PC-9 (cell line): Measurements from ENCODE around the gene RGS11. TPM values are rescaled to one million over a fixed set of nuclear protein-coding genes. Genes with fewer than 3 reads are reported as not detected.

Source experiments
- BruUV-seq: library from RNA; stranded (reverse); fragments of 400-500 nt; replicated peaks from 2 replicates; lab custom pipeline; 2021; lab: Mats Ljungman, UMichigan
- CTCF ChIA-PET: fragments of 300-600 bp; sonication (Branson Sonifier 250); formaldehyde crosslinking; loops from one replicate; lab custom pipeline; 2022; ENCODE audit warnings: antibody characterized with exemption; lab: Charles Lee
- POLR2A ChIA-PET: fragments of 300-600 bp; sonication (Branson Sonifier 250); formaldehyde crosslinking; loops from one replicate; lab custom pipeline; 2022; ENCODE audit warnings: antibody characterized with exemption; ENCODE audit not compliant: unreplicated experiment; lab: Charles Lee
- DNase-seq, 2 experiments: peaks; one replicate each; pipeline versions ENCODE4 v3.0.0 to v3.0.0-alpha.2; 2015 to 2022; ENCODE audit warnings: mixed read lengths in 1 of 2
- H2AFZ ChIP-seq: fragments of 200-600 bp; sonication (generic); 2 replicates; pipeline ENCODE4 v1.8.1; 2017; ENCODE audit warnings: antibody characterized with exemption
- H3F3A ChIP-seq: fragments of 200-600 bp; sonication (generic); 2 replicates; pipeline ENCODE4 v1.8.1; 2017; ENCODE audit warnings: antibody characterized with exemption, mild to moderate bottlenecking, low read depth; ENCODE audit not compliant: insufficient read depth
- H3K27ac ChIP-seq: fragments of 200-600 bp; sonication (generic); 2 replicates; pipeline ENCODE4 v1.6.1; 2016; ENCODE audit warnings: mixed run types
- H3K27me3 ChIP-seq: fragments of 200-600 bp; sonication (generic); 2 replicates; pipeline ENCODE4 v1.6.1; 2016; ENCODE audit warnings: low read depth, mixed run types; ENCODE audit not compliant: insufficient read depth
- H3K36me3 ChIP-seq: fragments of 200-600 bp; sonication (generic); 2 replicates; pipeline ENCODE4 v1.6.1; 2016; ENCODE audit warnings: low read depth, mixed run types
- H3K4me1 ChIP-seq: fragments of 200-600 bp; sonication (generic); replicated peaks from 2 replicates; pipeline ENCODE4 v1.6.1; 2016; ENCODE audit warnings: mixed run types; ENCODE audit not compliant: insufficient read depth
- H3K4me2 ChIP-seq: fragments of 200-600 bp; sonication (generic); 2 replicates; pipeline ENCODE4 v1.6.1; 2017; ENCODE audit warnings: mixed run types
- H3K4me3 ChIP-seq: fragments of 200-600 bp; sonication (generic); 2 replicates; pipeline ENCODE4 v1.6.1; 2016; ENCODE audit warnings: mixed run types
- H3K79me2 ChIP-seq: fragments of 200-600 bp; sonication (generic); 2 replicates; pipeline ENCODE4 v1.6.1; 2017; ENCODE audit warnings: low read depth, mixed run types
- H3K9me2 ChIP-seq: fragments of 200-600 bp; sonication (generic); 2 replicates; pipeline ENCODE4 v1.8.1; 2017; ENCODE audit warnings: mild to moderate bottlenecking; ENCODE audit not compliant: insufficient read depth
- H3K9me3 ChIP-seq: fragments of 200-600 bp; sonication (generic); 2 replicates; pipeline ENCODE4 v1.8.1; 2016; ENCODE audit warnings: low read depth; ENCODE audit not compliant: insufficient read depth
- H4K20me1 ChIP-seq: fragments of 200-600 bp; sonication (generic); 2 replicates; pipeline ENCODE4 v1.8.1; 2017; ENCODE audit not compliant: insufficient read depth
- CTCF ChIP-seq: fragments of 200-600 bp; sonication (generic); conservative IDR thresholded peaks from 2 replicates; pipeline ENCODE4 v1.6.1; 2017; ENCODE audit warnings: mixed run types, antibody characterized with exemption, mild to moderate bottlenecking, moderate library complexity
- EZH2 ChIP-seq: fragments of 200-600 bp; sonication (generic); IDR thresholded peaks from 2 replicates; pipeline ENCODE4 v1.8.0; 2017; ENCODE audit warnings: antibody characterized with exemption, low read depth
- intact Hi-C: fragments of 100-400 bp; cut with micrococcal nuclease; formaldehyde crosslinking; loops from one replicate; pipeline ENCODE4 v1.10.0; 2022; ENCODE audit not compliant: unreplicated experiment
- total RNA-seq: library from RNA; stranded (reverse); gene quantifications from 2 replicates; pipeline ENCODE4 v1.2.3, GENCODE V29; 2021

The RGS11 gene
- total RNA-seq, 1 experiment from 2014 or later, result not detected

DNA sequence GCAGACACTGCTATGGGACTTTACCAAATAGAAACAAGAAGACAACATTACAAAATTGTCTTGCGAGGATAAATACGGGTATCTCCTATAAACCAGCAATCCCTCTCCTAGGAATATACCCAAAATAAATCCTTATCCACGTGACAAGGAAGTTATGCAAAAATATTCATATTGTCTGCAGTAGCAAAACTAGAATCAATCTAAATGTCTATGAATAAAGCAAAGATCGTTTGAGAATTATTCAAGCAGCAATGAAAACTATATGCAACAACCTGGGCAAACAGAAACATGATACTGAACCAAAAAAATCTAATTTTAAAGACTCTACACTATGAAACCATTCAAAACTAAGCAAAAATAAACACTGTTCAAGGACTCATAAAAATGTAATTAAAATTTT is 55.7 kb downstream of the RGS11 start:
- Histone ChIP-seq H3K9me2 (no peaks in the 10 kb centered on the region), H2AFZ (no peak overlapping the region), H3K9me3 (no peaks in the 10 kb centered on the region), H3K4me3 (no peak overlapping the region), H3K4me1 (no peaks in the 10 kb centered on the region), H3K36me3 (peaks cover 28% of the 10 kb centered on the region), H4K20me1 (peaks cover 34% of the 10 kb centered on the region), H3K27me3 (no peaks in the 10 kb centered on the region), H3K79me2 (peaks cover 48% of the 10 kb centered on the region), H3F3A (peaks cover 12% of the 10 kb centered on the region; the same call in 1 of the 2 replicates), H3K27ac (no peak overlapping the region), H3K4me2 (no peak overlapping the region)
- intact Hi-C loops, result no loop called here
- no peak for DNase-seq
- POLR2A ChIA-PET, result no interaction called here
- no TSS peak for BruUV-seq
- TF ChIP-seq CTCF (no peak), EZH2 (no peak)
- CTCF ChIA-PET, result no interaction called here

Other genes starting within 250 kb of the RGS11 start
- gene POLR3K, start 222.3 kb downstream of the RGS11 start, total RNA-seq, result 33.5 and 38.4 TPM in 2 replicates
- 60.8 and 61.4 TPM in 2 replicates for gene SNRNP25, start 222.1 kb downstream of the RGS11 start, total RNA-seq
- 51.4 and 62.9 TPM in 2 replicates for gene RHBDF1, start 203.3 kb downstream of the RGS11 start, total RNA-seq
- 86.2 and 138 TPM in 2 replicates for gene MPG, start 197.7 kb downstream of the RGS11 start, total RNA-seq
- 56.8 and 66.6 TPM in 2 replicates for gene NPRL3, start 137.3 kb downstream of the RGS11 start, total RNA-seq
- not detected in 2 replicates for gene HBZ, start 123.3 kb downstream of the RGS11 start, total RNA-seq
- gene HBM, start 110.0 kb downstream of the RGS11 start, total RNA-seq, result not detected in 2 replicates
- not detected in 2 replicates for gene HBA2, start 103.1 kb downstream of the RGS11 start, total RNA-seq
- gene HBA1, start 99.3 kb downstream of the RGS11 start, total RNA-seq, result not detected in 2 replicates
- gene HBQ1, start 95.5 kb downstream of the RGS11 start, total RNA-seq, result not detected in 2 replicates
- gene LUC7L, start 46.5 kb downstream of the RGS11 start, total RNA-seq, result 64.3 and 66.9 TPM in 2 replicates
- gene FAM234A, start 41.1 kb downstream of the RGS11 start, total RNA-seq, result 126 and 131 TPM in 2 replicates
- not detected in 2 replicates for gene ARHGDIG, start 4.6 kb upstream of the RGS11 start, total RNA-seq
- gene PDIA2, start 7.2 kb upstream of the RGS11 start, total RNA-seq, result not detected in 2 replicates
- gene AXIN1, start 76.8 kb upstream of the RGS11 start, total RNA-seq, result 42.0 and 51.2 TPM in 2 replicates
- 130 and 150 TPM in 2 replicates for gene MRPL28, start 94.6 kb upstream of the RGS11 start, total RNA-seq
- gene PGAP6, start 106.0 kb upstream of the RGS11 start, total RNA-seq, result 41.4 and 45.6 TPM in 2 replicates
- gene NME4, start 121.3 kb upstream of the RGS11 start, total RNA-seq, result 157 and 159 TPM in 2 replicates
- 65.4 and 78.4 TPM in 2 replicates for gene DECR2, start 125.9 kb upstream of the RGS11 start, total RNA-seq
- 38.4 and 42.4 TPM in 2 replicates for gene RAB11FIP3, start 149.7 kb upstream of the RGS11 start, total RNA-seq